Stimulated activated CD8-positive, alpha-beta memory T cell treated with anti-CD3 and anti-CD28 coated beads, Interleukin-4, amount 100 ng/mL, for 4 hours (primary cell): ENCODE measurements around the gene HSF4.
A peak's percentile ranks its signal among the peaks of the same experiment; 100 is the strongest.

ENCODE experiments used
- DNase-seq, 2 donors: peaks; one replicate each; pipeline ENCODE4 v3.0.0-alpha.2; 2020; ENCODE audit warnings: low read depth in 2 of 2, low spot score in 1 of 2

The HSF4 gene

GRCh38 chr16:67184995-67185650 is 20.6 kb downstream of the HSF4 start:
- peak; percentile 54 to 59 for DNase-seq

GRCh38 chr16:67185651-67186134 is 21.1 kb downstream of the HSF4 start:
- DNase-seq = no peak

GRCh38 chr16:67186550-67186950 is 22.0 kb downstream of the HSF4 start:
- no peak for DNase-seq

- DNase-seq = no peak
These were observed 22.8 kb downstream of the HSF4 start for GRCh38 chr16:67187175-67187890.

GRCh38 chr16:67188323-67188722 is 23.8 kb downstream of the HSF4 start:
- DNase-seq = no peak

GRCh38 chr16:67188798-67189197 is 24.3 kb downstream of the HSF4 start:
- DNase-seq = no peak

- DNase-seq = no peak
These were observed 25.5 kb downstream of the HSF4 start, which contains the start of gene EXOC3L1 for GRCh38 chr16:67190041-67190440. Gene EXOC3L1, minus strand, starts transcription at chr16:67190136. Its CDS starts 460 bp downstream, at chr16:67189676.

GRCh38 chr16:67190448-67191399 is 26.2 kb downstream of the HSF4 start:
- no peak for DNase-seq

- no peak for DNase-seq
These were observed 27.0 kb downstream of the HSF4 start for GRCh38 chr16:67191411-67191994.

- DNase-seq = peak; percentile 59 to 75
These were observed 27.6 kb downstream of the HSF4 start, which contains the start of gene E2F4 for GRCh38 chr16:67191995-67192681. Gene E2F4, plus strand, starts transcription at chr16:67192155. Its CDS starts 73 bp downstream, at chr16:67192228.

- no peak for DNase-seq
These were observed 28.3 kb downstream of the HSF4 start for GRCh38 chr16:67192781-67193361.

GRCh38 chr16:67193536-67193935 is 29.0 kb downstream of the HSF4 start:
- DNase-seq = no peak

GRCh38 chr16:67194260-67194659 is 29.7 kb downstream of the HSF4 start:
- no peak for DNase-seq

GRCh38 chr16:67195676-67196075 is 31.1 kb downstream of the HSF4 start:
- no peak for DNase-seq

- no peak for DNase-seq
These were observed 32.3 kb downstream of the HSF4 start for GRCh38 chr16:67196881-67197280.

- DNase-seq = no peak
These were observed 33.2 kb downstream of the HSF4 start for GRCh38 chr16:67197704-67198103.

- no peak for DNase-seq
These were observed 33.7 kb downstream of the HSF4 start for GRCh38 chr16:67198238-67198734.

GRCh38 chr16:67199011-67199807 is 34.7 kb downstream of the HSF4 start, which contains the start of gene ELMO3:
Gene ELMO3, plus strand, starts transcription at chr16:67199131. Its CDS starts 196 bp downstream, at chr16:67199327.
- no peak for DNase-seq

GRCh38 chr16:67199808-67200198 is 35.3 kb downstream of the HSF4 start:
- DNase-seq = no peak
